ENCODE results near the gene SLC15A5. TPM values are rescaled to one million over a fixed set of nuclear protein-coding genes. Genes with fewer than 3 reads are reported as not detected.

The SLC15A5 gene
- total and polyA plus RNA-seq, 2 of the 4 experiments (the other 2 are of a cell fraction): not detected

DNA sequence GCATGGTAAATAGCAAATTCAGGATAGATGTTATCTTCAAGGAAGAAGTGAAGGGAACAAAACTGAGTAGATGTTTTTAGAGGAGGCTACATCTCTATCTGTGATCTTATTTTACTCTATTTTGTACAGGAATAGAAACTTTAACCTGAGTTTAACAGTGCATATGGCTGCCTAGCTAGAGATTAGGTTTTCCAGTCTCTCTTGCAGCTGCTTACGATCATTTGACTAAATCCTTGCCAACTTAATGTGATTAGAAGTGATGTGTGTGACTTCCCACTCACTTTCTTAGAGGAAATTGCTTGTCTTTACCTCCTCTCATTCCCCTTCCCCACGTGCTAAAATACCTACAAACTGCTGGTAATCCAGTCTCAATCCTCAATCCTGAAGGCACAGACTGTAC, 26.5 kb upstream of the SLC15A5 start:
- H2BK5ac ChIP-seq (ENCODE audit: low read depth, low read length, poor library complexity, severe bottlenecking): no peak overlapping the region
- H2AFZ ChIP-seq (replicated peaks; ENCODE audit: low read length, poor library complexity): no peak overlapping the region
- ChIA-PET CTCF (no interaction called here), POLR2A (ENCODE audit: unreplicated experiment) (no interaction called here)
- ATAC-seq (ENCODE audit: low read depth): no peak
- H3K56ac ChIP-seq (ENCODE audit: extremely low read depth, insufficient read depth, low read length): no peak overlapping the region
- DNase-seq: no peak
- no peaks in the 10 kb centered on the region for H3K36me3 ChIP-seq (ENCODE audit: control insufficient read depth, insufficient read depth, low read length)
- in situ Hi-C loops (cut with MboI; ENCODE audit: low sequenced_read_pairs) (no loop called here), dilution Hi-C loops (cut with HindIII; ENCODE audit: low sequenced_read_pairs, unreplicated experiment) (no loop called here), intact Hi-C loops (cut with micrococcal nuclease) (no loop called here)
- no peak overlapping the region for H3K14ac ChIP-seq (replicated peaks; ENCODE audit: low read depth, low read length)
- no peak overlapping the region for H4K91ac ChIP-seq (ENCODE audit: insufficient read depth, low read depth, low read length)
- no peaks in the 10 kb centered on the region for H4K20me1 ChIP-seq (ENCODE audit: insufficient read depth, low read length)
- H3K27ac ChIP-seq (ENCODE audit: insufficient read depth, low read length): no peak overlapping the region
- no peak overlapping the region for H3K4me3 ChIP-seq (ENCODE audit: insufficient read depth, low read depth, low read length)
- no peak overlapping the region for H4K8ac ChIP-seq (ENCODE audit: low read depth in 2 of 2, low read length in 2 of 2)
- H3K18ac ChIP-seq (ENCODE audit: low read depth, low read length): no peak overlapping the region
- H2AK9ac ChIP-seq (replicated peaks; ENCODE audit: low read depth, low read length, poor library complexity): no peak overlapping the region
- no peak overlapping the region for H3K4ac ChIP-seq (ENCODE audit: low read depth, low read length)
- no peak overlapping the region for H3K9ac ChIP-seq (ENCODE audit: low read depth, low read length)
- no peak overlapping the region for H2AK5ac ChIP-seq (ENCODE audit: low read depth, low read length)
- no peaks in the 10 kb centered on the region for H3K9me1 ChIP-seq (ENCODE audit: insufficient read depth, low read length)
- H2BK20ac ChIP-seq (ENCODE audit: low read depth, low read length): no peak overlapping the region
- H3K9me3 ChIP-seq (ENCODE audit: control insufficient read depth, insufficient read depth, low read length): no peaks in the 10 kb centered on the region
- no CpG with 5 or more reads among the region's 2 CpGs for WGBS, 2 experiments (ENCODE audit: extremely low coverage in 2 of 2, insufficient read length in 1 of 2)
- no peaks in the 10 kb centered on the region for H3K4me1 ChIP-seq (ENCODE audit: control insufficient read depth, insufficient read depth, low read length)
- no peaks in the 10 kb centered on the region for H3K79me1 ChIP-seq (ENCODE audit: low read depth in 1 of 2, low read length in 2 of 2)
- no peak overlapping the region for H2BK15ac ChIP-seq (ENCODE audit: low read depth, low read length)
- H3K4me2 ChIP-seq (ENCODE audit: low read depth, low read length): no peak overlapping the region
- no peak overlapping the region for H3K23ac ChIP-seq (ENCODE audit: low read depth, low read length)
- no peak overlapping the region for H2BK120ac ChIP-seq (ENCODE audit: low read depth, low read length)
- TF ChIP-seq RAD21 (IDR thresholded peaks at IDR 0.05; ENCODE audit: low read length) (no peak), MAFK (IDR thresholded peaks at IDR 0.05; ENCODE audit: low read depth, low read length) (no peak), MXI1 (IDR thresholded peaks at IDR 0.05; ENCODE audit: borderline replicate concordance, low read depth, low read length) (no peak)
- TF ChIP-seq, protein P1, sequence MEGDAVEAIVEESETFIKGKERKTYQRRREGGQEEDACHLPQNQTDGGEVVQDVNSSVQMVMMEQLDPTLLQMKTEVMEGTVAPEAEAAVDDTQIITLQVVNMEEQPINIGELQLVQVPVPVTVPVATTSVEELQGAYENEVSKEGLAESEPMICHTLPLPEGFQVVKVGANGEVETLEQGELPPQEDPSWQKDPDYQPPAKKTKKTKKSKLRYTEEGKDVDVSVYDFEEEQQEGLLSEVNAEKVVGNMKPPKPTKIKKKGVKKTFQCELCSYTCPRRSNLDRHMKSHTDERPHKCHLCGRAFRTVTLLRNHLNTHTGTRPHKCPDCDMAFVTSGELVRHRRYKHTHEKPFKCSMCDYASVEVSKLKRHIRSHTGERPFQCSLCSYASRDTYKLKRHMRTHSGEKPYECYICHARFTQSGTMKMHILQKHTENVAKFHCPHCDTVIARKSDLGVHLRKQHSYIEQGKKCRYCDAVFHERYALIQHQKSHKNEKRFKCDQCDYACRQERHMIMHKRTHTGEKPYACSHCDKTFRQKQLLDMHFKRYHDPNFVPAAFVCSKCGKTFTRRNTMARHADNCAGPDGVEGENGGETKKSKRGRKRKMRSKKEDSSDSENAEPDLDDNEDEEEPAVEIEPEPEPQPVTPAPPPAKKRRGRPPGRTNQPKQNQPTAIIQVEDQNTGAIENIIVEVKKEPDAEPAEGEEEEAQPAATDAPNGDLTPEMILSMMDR (conservative IDR thresholded peaks at IDR 0.05; ENCODE audit: low read depth, low read length): no peak
- no peaks in the 10 kb centered on the region for H3K27me3 ChIP-seq (ENCODE audit: control insufficient read depth, insufficient read depth, low read length)
- no peak overlapping the region for H4K5ac ChIP-seq (ENCODE audit: low read depth, low read length)
- BruUV-seq (replicated peaks): no TSS peak

Data from IMR-90 (cell line).